ENCODE data around the gene NOP56.

The NOP56 gene

GRCh38 chr20:2657241-2657640 is 4.8 kb downstream of the NOP56 start:
- Histone ChIP-seq H3K9ac (ENCODE audit: low read depth in 1 of 2, low read length in 2 of 2) (no peak overlapping the region), H3K36me3 (ENCODE audit: control insufficient read depth in 1 of 2, insufficient read depth in 2 of 2, low read length in 2 of 2) (peaks cover 59 to 83% of the 10 kb centered on the region in 2 donors), H3K27ac (ENCODE audit: low read depth, low read length) (no peak overlapping the region), H3K4me1 (ENCODE audit: control insufficient read depth in 1 of 2, insufficient read depth in 2 of 2, low read length in 2 of 2) (peaks cover 14 to 22% of the 10 kb centered on the region in 2 donors), H3K4me3 (ENCODE audit: low read depth in 1 of 2, low read length in 2 of 2) (no peak overlapping the region), H3K9me3 (ENCODE audit: control insufficient read depth in 1 of 2, low read length in 2 of 2) (no peaks in the 10 kb centered on the region), H3K27me3 (ENCODE audit: control insufficient read depth in 1 of 2, insufficient read depth in 2 of 2, low read length in 2 of 2) (no peaks in the 10 kb centered on the region)

DNA sequence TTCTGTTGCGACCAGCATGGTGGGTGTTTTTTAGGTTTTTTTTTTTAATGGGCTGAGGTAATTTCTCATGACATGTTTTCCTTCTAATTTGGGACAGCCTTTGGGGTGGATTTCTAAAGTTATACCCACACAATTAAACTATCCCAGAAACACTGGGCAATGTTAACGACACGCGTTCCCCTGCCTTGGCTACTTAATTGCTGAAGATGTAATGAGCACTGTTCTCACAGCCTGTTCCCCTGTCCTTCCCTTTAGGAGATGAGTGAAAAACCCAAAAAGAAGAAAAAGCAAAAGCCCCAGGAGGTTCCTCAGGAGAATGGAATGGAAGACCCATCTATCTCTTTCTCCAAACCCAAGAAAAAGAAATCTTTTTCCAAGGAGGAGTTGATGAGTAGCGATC is 5.2 kb downstream of the NOP56 start:
- H3K4me1 ChIP-seq (ENCODE audit: control insufficient read depth in 1 of 2, insufficient read depth in 2 of 2, low read length in 2 of 2) = peaks cover 14 to 22% of the 10 kb centered on the region in 2 donors
- H3K36me3 ChIP-seq (ENCODE audit: control insufficient read depth in 1 of 2, insufficient read depth in 2 of 2, low read length in 2 of 2) = peaks cover 59 to 84% of the 10 kb centered on the region in 2 donors

DNA sequence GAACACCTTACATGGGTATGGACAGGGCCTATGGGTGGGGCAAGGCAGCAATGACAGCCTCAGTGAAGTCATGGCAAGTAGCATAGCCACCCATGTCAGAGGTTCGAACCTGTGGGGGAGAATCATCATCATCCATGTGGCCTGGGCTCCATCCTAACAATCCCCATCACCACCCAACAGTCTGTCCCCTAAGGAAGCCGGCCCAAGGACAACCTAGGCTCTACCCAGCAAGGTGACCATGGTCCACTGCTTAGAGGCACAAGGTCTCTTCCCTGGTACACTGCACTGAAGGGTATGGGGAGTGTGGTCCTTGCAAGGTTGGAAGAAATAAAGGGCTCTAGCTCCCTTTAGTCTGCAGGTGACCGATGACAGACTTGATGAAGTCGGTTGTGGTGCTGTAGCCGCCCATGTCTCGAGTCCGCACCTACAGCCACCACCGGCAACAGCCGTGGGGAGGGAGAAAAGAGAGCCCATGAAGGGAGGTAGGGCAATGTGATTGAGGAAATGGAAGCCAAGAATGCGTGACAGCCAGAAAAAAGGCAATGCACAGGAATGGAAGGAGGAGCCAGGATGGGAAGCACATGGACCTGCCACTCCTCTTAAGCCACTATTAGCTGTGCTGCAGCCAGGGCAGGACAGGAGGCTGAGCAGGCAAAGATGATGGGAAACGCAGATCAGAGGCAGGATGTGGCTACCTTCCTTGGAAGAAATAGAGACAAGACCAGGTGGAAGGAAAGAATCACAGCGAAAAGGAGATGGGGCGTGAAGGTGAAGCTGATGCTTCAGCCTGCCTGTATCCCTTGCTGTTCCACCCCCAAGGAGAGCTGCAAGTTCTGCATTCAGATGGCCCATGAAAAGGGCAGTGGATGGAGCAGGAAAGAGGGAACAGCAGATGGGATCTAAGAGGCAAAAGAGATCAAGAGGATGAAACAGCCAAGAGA is 6.3 kb downstream of the NOP56 start:
- H3K4me1 ChIP-seq (ENCODE audit: control insufficient read depth in 1 of 2, insufficient read depth in 2 of 2, low read length in 2 of 2) = peaks cover 21 to 24% of the 10 kb centered on the region in 2 donors
- H3K9ac ChIP-seq (ENCODE audit: low read depth in 1 of 2, low read length in 2 of 2) = no peak overlapping the region
- H3K36me3 ChIP-seq (ENCODE audit: control insufficient read depth in 1 of 2, insufficient read depth in 2 of 2, low read length in 2 of 2) = peaks cover 59 to 86% of the 10 kb centered on the region in 2 donors
- H3K9me3 ChIP-seq (ENCODE audit: control insufficient read depth in 1 of 2, low read length in 2 of 2) = no peaks in the 10 kb centered on the region
- no peak overlapping the region for H3K27ac ChIP-seq (ENCODE audit: low read depth, low read length)
- H3K27me3 ChIP-seq (ENCODE audit: control insufficient read depth in 1 of 2, insufficient read depth in 2 of 2, low read length in 2 of 2) = no peaks in the 10 kb centered on the region
- H3K4me3 ChIP-seq (ENCODE audit: low read depth in 1 of 2, low read length in 2 of 2) = no peak overlapping the region

More for the DNA sequence above, 5.2 kb downstream of the NOP56 start:
- H3K9me3 ChIP-seq (ENCODE audit: control insufficient read depth in 1 of 2, low read length in 2 of 2) = no peaks in the 10 kb centered on the region
- no peak overlapping the region for H3K4me3 ChIP-seq (ENCODE audit: low read depth in 1 of 2, low read length in 2 of 2)
- H3K9ac ChIP-seq (ENCODE audit: low read depth in 1 of 2, low read length in 2 of 2) = no peak overlapping the region
- no peaks in the 10 kb centered on the region for H3K27me3 ChIP-seq (ENCODE audit: control insufficient read depth in 1 of 2, insufficient read depth in 2 of 2, low read length in 2 of 2)
- H3K27ac ChIP-seq (ENCODE audit: low read depth, low read length) = no peak overlapping the region

DNA sequence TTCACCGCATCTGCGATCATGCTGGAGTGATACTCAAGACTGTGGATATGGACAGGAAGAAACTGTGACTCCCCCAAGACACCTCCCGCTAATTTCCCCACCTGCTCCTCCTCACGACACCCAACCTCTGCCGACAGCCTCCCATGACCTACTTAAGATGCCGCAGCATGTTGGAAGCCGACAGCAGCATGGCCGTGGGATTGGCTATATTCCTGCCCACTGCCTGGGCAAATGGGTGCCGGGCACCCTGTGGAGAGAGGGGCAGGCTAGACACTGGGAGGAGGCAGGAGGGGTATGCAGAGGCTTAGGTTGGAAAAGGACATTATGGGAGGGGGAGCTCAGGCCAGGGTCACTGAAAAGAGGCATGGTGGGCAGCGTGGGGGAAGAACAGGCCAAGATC is 7.1 kb downstream of the NOP56 start:
- no peaks in the 10 kb centered on the region for H3K27me3 ChIP-seq (ENCODE audit: control insufficient read depth in 1 of 2, insufficient read depth in 2 of 2, low read length in 2 of 2)
- H3K4me1 ChIP-seq (ENCODE audit: control insufficient read depth in 1 of 2, insufficient read depth in 2 of 2, low read length in 2 of 2) = peaks cover 15 to 19% of the 10 kb centered on the region in 2 donors
- no peaks in the 10 kb centered on the region for H3K9me3 ChIP-seq (ENCODE audit: control insufficient read depth in 1 of 2, low read length in 2 of 2)
- H3K4me3 ChIP-seq (ENCODE audit: low read depth in 1 of 2, low read length in 2 of 2) = no peak overlapping the region
- H3K36me3 ChIP-seq (ENCODE audit: control insufficient read depth in 1 of 2, insufficient read depth in 2 of 2, low read length in 2 of 2) = peaks cover 52 to 78% of the 10 kb centered on the region in 2 donors
- no peak overlapping the region for H3K9ac ChIP-seq (ENCODE audit: low read depth in 1 of 2, low read length in 2 of 2)
- H3K27ac ChIP-seq (ENCODE audit: low read depth, low read length) = no peak overlapping the region

DNA sequence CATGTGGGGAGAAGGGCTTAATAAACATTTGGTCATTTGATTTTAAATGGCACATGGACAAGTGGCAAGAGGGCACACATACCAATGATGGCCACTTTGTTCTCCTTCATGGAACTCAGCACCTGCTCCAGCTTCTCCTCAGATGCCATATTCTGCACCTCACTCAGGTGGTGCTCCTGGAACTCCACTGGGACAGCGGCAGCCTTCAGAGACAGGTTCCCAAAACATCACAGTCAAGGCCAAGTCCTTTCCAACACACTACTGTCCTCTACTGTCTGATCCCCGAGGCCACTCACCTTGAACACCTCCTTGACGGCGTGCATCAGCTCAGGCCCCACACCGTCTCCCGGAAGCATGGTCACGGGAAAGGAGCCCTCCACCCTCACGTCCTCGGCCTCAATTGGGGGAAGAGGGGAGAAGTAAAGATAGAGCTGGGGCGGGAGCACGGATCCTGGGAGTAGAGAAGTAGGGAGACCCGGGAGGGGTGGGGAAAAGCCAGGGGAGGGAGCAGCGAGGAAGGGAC is 11.0 kb downstream of the NOP56 start:
- Histone ChIP-seq H3K9ac (ENCODE audit: low read depth in 1 of 2, low read length in 2 of 2) (peak overlapping the region; percentile 87 to 89), H3K9me3 (ENCODE audit: control insufficient read depth in 1 of 2, low read length in 2 of 2) (no peaks in the 10 kb centered on the region), H3K4me3 (ENCODE audit: low read depth in 1 of 2, low read length in 2 of 2) (peak overlapping the region; percentile 96 to 97), H3K4me1 (ENCODE audit: control insufficient read depth in 1 of 2, insufficient read depth in 2 of 2, low read length in 2 of 2) (peaks cover 13 to 14% of the 10 kb centered on the region in 2 donors), H3K36me3 (ENCODE audit: control insufficient read depth in 1 of 2, insufficient read depth in 2 of 2, low read length in 2 of 2) (peaks cover 27 to 39% of the 10 kb centered on the region in 2 donors), H3K27ac (ENCODE audit: low read depth, low read length) (no peak overlapping the region), H3K27me3 (ENCODE audit: control insufficient read depth in 1 of 2, insufficient read depth in 2 of 2, low read length in 2 of 2) (no peaks in the 10 kb centered on the region)

GRCh38 chr20:2663887-2664719 is 11.7 kb downstream of the NOP56 start, which contains the start of gene IDH3B:
IDH3B (minus strand) TSS chr20:2664216; CDS start chr20:2664188, 28 bp downstream.
- H3K36me3 ChIP-seq (ENCODE audit: control insufficient read depth in 1 of 2, insufficient read depth in 2 of 2, low read length in 2 of 2) = peaks cover 22 to 32% of the 10 kb centered on the region in 2 donors
- H3K9me3 ChIP-seq (ENCODE audit: control insufficient read depth in 1 of 2, low read length in 2 of 2) = no peaks in the 10 kb centered on the region
- peak within 1 kb of the TSS; percentile 96 to 97 for H3K4me3 ChIP-seq (ENCODE audit: low read depth in 1 of 2, low read length in 2 of 2)
- peak within 1 kb of the TSS; percentile 87 to 89 for H3K9ac ChIP-seq (ENCODE audit: low read depth in 1 of 2, low read length in 2 of 2)
- no peaks in the 10 kb centered on the region for H3K27me3 ChIP-seq (ENCODE audit: control insufficient read depth in 1 of 2, insufficient read depth in 2 of 2, low read length in 2 of 2)
- H3K27ac ChIP-seq (ENCODE audit: low read depth, low read length) = peak within 1 kb of the TSS; percentile 90
- H3K4me1 ChIP-seq (ENCODE audit: control insufficient read depth in 1 of 2, insufficient read depth in 2 of 2, low read length in 2 of 2) = peaks cover 13 to 14% of the 10 kb centered on the region in 2 donors

DNA sequence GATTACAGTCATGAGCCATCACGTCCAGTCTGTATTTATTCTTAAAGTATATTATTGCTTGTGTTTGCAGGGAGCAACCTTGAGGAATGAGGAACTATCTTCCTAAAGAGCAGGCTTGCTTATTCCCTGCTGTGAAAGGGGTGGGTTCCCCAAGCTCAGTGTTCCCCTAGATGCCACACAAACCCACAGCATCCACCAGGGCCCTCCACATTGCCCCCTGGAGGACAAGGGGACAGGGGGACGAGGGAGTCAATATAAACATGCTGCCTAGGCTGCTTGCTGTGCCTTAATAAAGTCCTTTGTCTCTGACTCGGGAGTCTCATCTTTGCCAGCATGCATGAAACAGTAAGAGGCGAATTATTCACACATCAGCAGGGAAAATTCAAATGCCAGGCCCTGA is 19.5 kb downstream of the NOP56 start:
- H3K9ac ChIP-seq (ENCODE audit: low read depth in 1 of 2, low read length in 2 of 2) = no peak overlapping the region
- no peaks in the 10 kb centered on the region for H3K9me3 ChIP-seq (ENCODE audit: control insufficient read depth in 1 of 2, low read length in 2 of 2)
- H3K27ac ChIP-seq (ENCODE audit: low read depth, low read length) = no peak overlapping the region
- H3K27me3 ChIP-seq (ENCODE audit: control insufficient read depth in 1 of 2, insufficient read depth in 2 of 2, low read length in 2 of 2) = no peaks in the 10 kb centered on the region
- H3K36me3 ChIP-seq (ENCODE audit: control insufficient read depth in 1 of 2, insufficient read depth in 2 of 2, low read length in 2 of 2) = no peaks in the 10 kb centered on the region
- no peaks in the 10 kb centered on the region for H3K4me1 ChIP-seq (ENCODE audit: control insufficient read depth in 1 of 2, insufficient read depth in 2 of 2, low read length in 2 of 2)
- H3K4me3 ChIP-seq (ENCODE audit: low read depth in 1 of 2, low read length in 2 of 2) = no peak overlapping the region

DNA sequence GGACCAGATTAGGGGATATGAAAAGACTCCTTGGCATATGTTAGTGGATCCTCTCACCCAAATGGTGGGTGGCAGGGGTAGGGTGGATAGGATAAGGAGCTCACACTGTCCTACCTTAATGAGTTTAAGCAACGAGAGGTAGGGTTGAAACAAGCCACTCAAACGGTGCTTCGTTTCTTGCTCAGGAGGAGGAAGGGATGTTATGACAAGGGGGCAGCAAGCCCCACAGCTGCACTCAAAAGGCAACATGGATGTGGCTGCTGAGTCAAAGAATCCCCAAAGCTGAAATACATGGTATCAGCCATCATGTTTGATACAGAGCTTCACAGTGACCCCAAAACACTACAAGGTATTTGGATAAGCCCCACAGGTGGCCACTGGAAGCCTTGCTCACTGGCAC is 20.0 kb downstream of the NOP56 start:
- no peaks in the 10 kb centered on the region for H3K4me1 ChIP-seq (ENCODE audit: control insufficient read depth in 1 of 2, insufficient read depth in 2 of 2, low read length in 2 of 2)
- H3K9me3 ChIP-seq (ENCODE audit: control insufficient read depth in 1 of 2, low read length in 2 of 2) = no peaks in the 10 kb centered on the region
- no peak overlapping the region for H3K27ac ChIP-seq (ENCODE audit: low read depth, low read length)
- H3K9ac ChIP-seq (ENCODE audit: low read depth in 1 of 2, low read length in 2 of 2) = no peak overlapping the region
- no peak overlapping the region for H3K4me3 ChIP-seq (ENCODE audit: low read depth in 1 of 2, low read length in 2 of 2)
- H3K36me3 ChIP-seq (ENCODE audit: control insufficient read depth in 1 of 2, insufficient read depth in 2 of 2, low read length in 2 of 2) = no peaks in the 10 kb centered on the region
- no peaks in the 10 kb centered on the region for H3K27me3 ChIP-seq (ENCODE audit: control insufficient read depth in 1 of 2, insufficient read depth in 2 of 2, low read length in 2 of 2)

DNA sequence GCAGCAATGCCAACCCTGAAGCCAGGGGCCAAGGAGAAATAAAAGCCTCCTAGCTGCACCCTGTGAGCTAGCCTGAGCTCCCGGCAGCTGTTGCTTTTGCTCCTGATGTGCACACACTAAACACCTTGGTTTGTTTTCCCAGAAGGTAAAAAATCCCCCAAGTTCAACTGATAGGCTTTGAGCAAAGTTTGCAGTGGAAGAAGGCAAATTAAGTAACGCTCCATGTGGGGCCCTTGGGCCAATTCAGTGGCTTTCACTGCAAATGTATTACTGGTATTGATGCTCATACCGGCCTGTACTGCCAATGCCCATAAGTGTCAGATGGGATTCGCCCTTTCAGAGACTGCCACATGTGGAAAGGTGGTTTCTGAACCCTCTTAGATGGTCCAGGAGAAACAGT is 21.0 kb downstream of the NOP56 start:
- H3K27me3 ChIP-seq (ENCODE audit: control insufficient read depth in 1 of 2, insufficient read depth in 2 of 2, low read length in 2 of 2) = no peaks in the 10 kb centered on the region
- H3K27ac ChIP-seq (ENCODE audit: low read depth, low read length) = no peak overlapping the region
- H3K4me3 ChIP-seq (ENCODE audit: low read depth in 1 of 2, low read length in 2 of 2) = no peak overlapping the region
- H3K9ac ChIP-seq (ENCODE audit: low read depth in 1 of 2, low read length in 2 of 2) = no peak overlapping the region
- no peaks in the 10 kb centered on the region for H3K4me1 ChIP-seq (ENCODE audit: control insufficient read depth in 1 of 2, insufficient read depth in 2 of 2, low read length in 2 of 2)
- H3K36me3 ChIP-seq (ENCODE audit: control insufficient read depth in 1 of 2, insufficient read depth in 2 of 2, low read length in 2 of 2) = no peaks in the 10 kb centered on the region
- H3K9me3 ChIP-seq (ENCODE audit: control insufficient read depth in 1 of 2, low read length in 2 of 2) = no peaks in the 10 kb centered on the region

DNA sequence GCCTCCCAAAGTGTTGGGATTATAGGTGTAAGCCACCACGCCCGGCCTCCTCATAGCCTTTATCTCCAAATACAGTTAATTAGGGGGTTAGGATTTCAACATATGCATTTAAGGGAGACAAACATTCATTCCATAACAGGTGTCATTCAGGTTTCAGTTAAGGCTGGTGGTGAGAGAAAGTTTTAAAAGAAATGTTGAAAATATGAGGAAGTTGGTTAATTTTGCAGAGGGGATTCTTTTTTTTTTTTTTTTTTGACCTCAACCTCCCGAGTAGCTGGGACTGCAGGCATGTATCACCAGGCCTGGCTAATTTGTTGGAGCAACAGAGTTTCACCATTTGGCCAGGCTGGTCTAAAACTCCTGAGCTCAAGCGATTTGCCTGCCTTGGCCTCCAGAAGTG is 27.6 kb downstream of the NOP56 start:
- no peaks in the 10 kb centered on the region for H3K4me1 ChIP-seq (ENCODE audit: control insufficient read depth in 1 of 2, insufficient read depth in 2 of 2, low read length in 2 of 2)
- H3K27ac ChIP-seq (ENCODE audit: low read depth, low read length) = no peak overlapping the region
- no peaks in the 10 kb centered on the region for H3K9me3 ChIP-seq (ENCODE audit: control insufficient read depth in 1 of 2, low read length in 2 of 2)
- H3K27me3 ChIP-seq (ENCODE audit: control insufficient read depth in 1 of 2, insufficient read depth in 2 of 2, low read length in 2 of 2) = no peaks in the 10 kb centered on the region
- no peaks in the 10 kb centered on the region for H3K36me3 ChIP-seq (ENCODE audit: control insufficient read depth in 1 of 2, insufficient read depth in 2 of 2, low read length in 2 of 2)
- no peak overlapping the region for H3K4me3 ChIP-seq (ENCODE audit: low read depth in 1 of 2, low read length in 2 of 2)
- no peak overlapping the region for H3K9ac ChIP-seq (ENCODE audit: low read depth in 1 of 2, low read length in 2 of 2)
